Effector memory CD4-positive, alpha-beta T cell (primary cell): Measurements from ENCODE around the gene CRYBG3.

Source experiments
- DNase-seq, 3 donors: peaks; one replicate each; pipeline ENCODE4 v3.0.0-alpha.2; 2020
- H3K27ac ChIP-seq: 2 replicates; pipeline ENCODE4 v1.7.0; 2013; ENCODE audit warnings: mild to moderate bottlenecking, low read length, moderate library complexity; ENCODE audit not compliant: insufficient read depth, poor library complexity, severe bottlenecking
- H3K27me3 ChIP-seq: replicated peaks from 2 replicates; pipeline ENCODE4 v1.7.0; 2013; ENCODE audit warnings: mild to moderate bottlenecking, low read length; ENCODE audit not compliant: insufficient read depth, control insufficient read depth, poor library complexity, severe bottlenecking
- H3K36me3 ChIP-seq: 2 replicates; pipeline ENCODE4 v1.7.0; 2013; ENCODE audit warnings: mild to moderate bottlenecking, low read length, moderate library complexity; ENCODE audit not compliant: control insufficient read depth, insufficient read depth
- H3K4me1 ChIP-seq: 2 replicates; pipeline ENCODE4 v1.7.0; 2013; ENCODE audit warnings: low read length, mild to moderate bottlenecking; ENCODE audit not compliant: control insufficient read depth, insufficient read depth, poor library complexity, severe bottlenecking
- H3K4me3 ChIP-seq: 2 replicates; pipeline ENCODE4 v1.7.0; 2013; ENCODE audit warnings: low read length, low read depth, mild to moderate bottlenecking; ENCODE audit not compliant: insufficient read depth, poor library complexity, severe bottlenecking
- H3K9me3 ChIP-seq: 2 replicates; pipeline ENCODE4 v1.7.0; 2013; ENCODE audit warnings: mild to moderate bottlenecking, low read length, moderate library complexity; ENCODE audit not compliant: control insufficient read depth

CRYBG3 gene

DNA sequence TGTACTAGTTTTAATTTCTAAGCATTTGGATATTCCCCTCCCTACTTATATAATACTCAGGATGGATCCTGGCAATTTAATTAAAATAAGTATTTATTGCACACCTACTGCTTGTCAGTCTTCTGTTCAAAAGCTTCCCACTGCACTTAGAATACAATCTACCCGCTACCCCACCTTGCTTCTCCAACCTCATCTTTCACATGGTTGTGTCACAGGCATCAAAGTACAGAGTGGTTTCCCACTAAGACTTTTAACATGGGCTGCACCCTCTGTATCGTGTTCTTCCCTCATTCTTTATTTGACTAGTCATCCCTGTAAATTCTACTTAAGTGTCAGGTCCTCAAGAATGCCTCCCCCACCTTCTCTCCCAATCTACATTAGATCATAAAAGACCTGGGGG, 115.4 kb downstream of the CRYBG3 start:
- Histone ChIP-seq H3K4me1 (no peaks in the 10 kb centered on the region), H3K9me3 (no peaks in the 10 kb centered on the region), H3K27ac (no peak overlapping the region), H3K36me3 (no peaks in the 10 kb centered on the region), H3K27me3 (no peaks in the 10 kb centered on the region), H3K4me3 (no peak overlapping the region)
- no peak for DNase-seq

DNA sequence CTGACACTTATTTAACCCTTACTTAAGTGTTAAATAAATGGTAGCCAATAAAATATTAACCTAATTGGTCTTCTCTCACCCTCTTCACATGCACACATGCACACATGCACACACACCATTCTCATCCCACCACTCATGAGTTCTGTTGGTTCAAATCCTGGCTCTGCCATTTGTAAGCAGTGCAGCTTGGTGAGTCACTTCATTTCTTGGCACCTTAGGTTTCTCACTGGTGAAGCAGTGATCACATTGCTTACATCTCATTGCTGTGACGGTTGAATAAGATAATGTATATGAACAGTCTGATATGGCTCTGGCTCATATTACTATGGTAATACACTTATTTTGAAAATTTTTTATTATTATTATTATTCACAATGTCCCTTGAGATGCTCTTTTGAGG, 116.6 kb downstream of the CRYBG3 start:
- Histone ChIP-seq H3K27me3 (no peaks in the 10 kb centered on the region), H3K4me3 (no peak overlapping the region), H3K27ac (no peak overlapping the region), H3K4me1 (no peaks in the 10 kb centered on the region), H3K9me3 (no peaks in the 10 kb centered on the region), H3K36me3 (no peaks in the 10 kb centered on the region)
- DNase-seq = no peak

DNA sequence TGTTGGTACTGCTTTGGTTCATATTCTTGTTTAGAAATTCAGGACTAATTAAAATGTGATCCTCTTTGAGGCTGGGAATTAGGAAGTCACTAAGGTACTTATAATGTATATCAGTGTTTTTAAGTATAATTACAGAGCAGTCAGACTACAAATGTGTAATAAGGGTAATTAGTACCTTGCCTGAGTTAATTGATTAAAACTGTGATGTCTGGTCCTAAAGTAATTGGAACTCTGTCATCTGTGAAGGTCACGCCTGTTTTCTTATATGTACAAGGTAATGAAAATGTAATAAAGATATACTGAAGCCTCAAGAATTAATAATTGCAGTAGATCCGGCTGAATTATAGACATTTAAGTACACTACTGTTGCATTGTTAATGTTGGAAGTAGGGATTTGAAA, 117.6 kb downstream of the CRYBG3 start:
- H3K27me3 ChIP-seq = no peaks in the 10 kb centered on the region
- no peak overlapping the region for H3K4me3 ChIP-seq
- no peak overlapping the region for H3K27ac ChIP-seq
- no peaks in the 10 kb centered on the region for H3K4me1 ChIP-seq
- H3K36me3 ChIP-seq = no peaks in the 10 kb centered on the region
- DNase-seq = no peak
- no peaks in the 10 kb centered on the region for H3K9me3 ChIP-seq

DNA sequence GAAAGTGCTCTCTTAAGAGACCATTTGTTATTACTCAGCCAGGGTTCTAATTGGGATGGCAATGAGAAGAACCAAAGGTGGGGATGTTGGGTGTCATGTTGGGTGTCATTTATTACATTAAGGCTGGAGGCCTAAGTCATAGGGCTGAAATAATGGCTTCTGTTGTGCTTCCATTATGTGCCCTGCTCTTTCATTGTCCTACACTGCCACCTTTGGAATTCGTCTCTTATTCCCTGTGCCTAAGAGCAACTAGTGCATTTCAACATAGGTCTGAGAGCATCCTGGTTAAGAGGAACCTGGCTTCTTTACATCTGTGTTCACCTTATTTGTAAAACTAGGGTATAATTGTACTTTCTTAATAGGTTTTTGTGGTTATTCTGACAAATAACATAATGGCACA, 118.2 kb downstream of the CRYBG3 start:
- Histone ChIP-seq H3K4me1 (no peaks in the 10 kb centered on the region), H3K9me3 (no peaks in the 10 kb centered on the region), H3K27me3 (no peaks in the 10 kb centered on the region), H3K4me3 (no peak overlapping the region), H3K36me3 (peaks cover 3% of the 10 kb centered on the region), H3K27ac (no peak overlapping the region)
- DNase-seq = no peak

DNA sequence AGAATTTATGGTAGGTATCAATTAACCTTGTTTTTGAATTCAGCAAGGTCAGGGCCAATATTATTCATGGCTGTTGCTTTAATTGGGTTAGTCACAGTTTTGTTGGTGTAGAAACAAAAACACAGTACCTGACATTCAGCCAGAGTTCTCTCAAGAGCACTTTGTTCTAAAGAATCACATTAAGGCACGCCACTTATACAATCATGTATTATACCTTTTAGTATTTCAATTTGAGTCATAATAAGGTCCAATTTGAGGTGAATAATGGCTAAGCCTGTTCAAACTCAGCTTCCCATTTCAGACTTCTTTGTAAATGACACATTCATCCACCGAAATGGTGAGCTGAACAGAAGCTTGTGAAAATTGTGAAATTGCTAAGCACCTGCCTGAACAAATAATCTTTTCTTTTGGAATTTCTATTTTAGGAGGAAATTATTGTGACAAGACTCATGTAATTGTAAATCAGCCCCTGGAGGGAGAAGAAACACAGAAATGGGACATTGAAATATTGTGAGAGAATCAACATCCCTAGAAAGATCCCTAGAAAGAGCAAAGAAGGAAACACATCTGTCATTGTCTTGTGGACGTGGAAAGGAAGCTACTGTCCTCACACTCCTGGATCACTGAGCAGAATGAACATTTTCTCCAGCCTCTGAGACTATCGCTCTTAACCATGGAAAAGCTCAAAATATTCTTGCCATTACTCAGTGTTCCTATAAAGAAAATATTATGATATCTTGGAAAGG, 121.2 kb downstream of the CRYBG3 start:
- peaks cover 28% of the 10 kb centered on the region for H3K36me3 ChIP-seq
- H3K4me3 ChIP-seq = no peak overlapping the region
- no peak for DNase-seq
- H3K27ac ChIP-seq = no peak overlapping the region
- H3K9me3 ChIP-seq = no peaks in the 10 kb centered on the region
- H3K4me1 ChIP-seq = no peaks in the 10 kb centered on the region
- no peaks in the 10 kb centered on the region for H3K27me3 ChIP-seq

DNA sequence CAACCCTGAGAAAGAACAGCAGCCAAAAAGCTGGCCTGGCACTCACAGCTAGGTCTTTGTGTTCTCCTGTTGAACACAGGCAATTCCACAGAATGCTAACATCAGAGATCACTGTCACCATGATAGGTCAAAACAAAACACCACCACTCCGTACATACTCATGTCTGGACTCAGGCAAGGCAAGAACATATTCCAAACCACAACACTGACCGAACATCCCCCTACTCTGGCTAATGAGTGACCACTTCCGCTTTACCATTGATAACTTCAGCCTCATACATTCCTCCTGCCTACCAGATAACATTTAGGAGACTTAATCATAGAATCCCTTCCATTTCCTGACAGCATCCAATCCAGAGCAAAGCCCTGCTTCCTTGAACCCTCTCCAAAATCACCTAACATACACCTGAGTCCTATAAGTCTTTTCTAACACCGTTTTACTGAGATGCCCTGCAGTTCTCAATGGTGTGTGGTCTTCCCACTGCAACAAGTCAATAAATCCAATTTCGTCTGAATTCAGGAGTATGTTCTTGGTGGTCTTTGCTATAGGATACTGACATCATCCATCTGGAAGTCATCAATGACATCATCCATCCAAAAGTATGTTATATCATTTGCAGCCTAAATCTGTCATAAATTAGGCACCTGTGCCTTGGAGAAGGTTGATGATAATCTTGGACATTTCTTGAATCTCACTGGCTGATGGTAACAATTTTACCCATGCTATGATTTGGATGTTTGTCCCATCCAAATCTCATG, 126.7 kb downstream of the CRYBG3 start:
- no peak overlapping the region for H3K27ac ChIP-seq
- H3K27me3 ChIP-seq = no peaks in the 10 kb centered on the region
- H3K9me3 ChIP-seq = no peaks in the 10 kb centered on the region
- H3K4me1 ChIP-seq = no peaks in the 10 kb centered on the region
- no peak for DNase-seq
- H3K4me3 ChIP-seq = no peak overlapping the region
- peaks cover 73% of the 10 kb centered on the region for H3K36me3 ChIP-seq

DNA sequence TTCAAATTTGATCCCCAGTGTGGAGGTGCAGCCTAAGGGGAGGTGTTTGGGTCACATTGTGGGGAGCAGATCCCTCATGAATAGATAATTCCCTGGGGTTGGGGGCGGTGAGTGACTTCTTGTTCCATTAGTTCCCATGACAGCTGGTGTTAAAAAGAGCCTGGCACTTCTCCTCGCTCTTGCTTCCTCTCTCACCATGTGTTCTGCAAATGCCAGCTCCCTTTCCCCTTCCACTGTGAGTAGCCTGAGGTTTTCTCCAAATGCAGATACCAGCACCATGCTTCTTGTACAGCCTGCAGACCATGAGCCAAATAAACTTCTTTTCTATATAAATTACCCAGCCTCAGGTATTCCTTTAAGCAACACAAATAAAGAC, 127.3 kb downstream of the CRYBG3 start:
- Histone ChIP-seq H3K9me3 (no peaks in the 10 kb centered on the region), H3K27me3 (no peaks in the 10 kb centered on the region), H3K36me3 (peaks cover 74% of the 10 kb centered on the region), H3K27ac (no peak overlapping the region), H3K4me3 (no peak overlapping the region), H3K4me1 (no peaks in the 10 kb centered on the region)
- no peak for DNase-seq

DNA sequence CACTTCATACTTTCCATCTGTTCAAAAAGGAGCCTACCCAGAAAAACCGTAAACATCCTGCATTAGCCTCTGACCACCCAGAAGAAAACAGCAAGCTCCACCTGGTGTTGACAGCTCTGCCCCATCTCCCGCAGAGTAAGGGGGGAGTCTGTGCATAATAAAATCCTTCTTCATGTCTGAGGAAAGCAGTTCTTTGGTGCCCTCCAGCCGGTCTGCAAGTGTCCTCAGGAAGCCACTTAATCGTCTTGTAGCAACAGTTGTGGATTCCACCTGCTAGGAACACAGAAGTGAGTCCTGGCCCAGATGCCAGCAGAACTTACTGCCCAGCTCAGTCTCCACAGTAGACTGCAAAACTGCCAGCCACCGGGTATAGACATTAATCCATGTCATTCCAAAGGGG, 127.9 kb downstream of the CRYBG3 start:
- Histone ChIP-seq H3K27me3 (no peaks in the 10 kb centered on the region), H3K27ac (no peak overlapping the region), H3K9me3 (no peaks in the 10 kb centered on the region), H3K36me3 (peaks cover 79% of the 10 kb centered on the region), H3K4me3 (no peak overlapping the region), H3K4me1 (no peaks in the 10 kb centered on the region)
- DNase-seq = no peak

DNA sequence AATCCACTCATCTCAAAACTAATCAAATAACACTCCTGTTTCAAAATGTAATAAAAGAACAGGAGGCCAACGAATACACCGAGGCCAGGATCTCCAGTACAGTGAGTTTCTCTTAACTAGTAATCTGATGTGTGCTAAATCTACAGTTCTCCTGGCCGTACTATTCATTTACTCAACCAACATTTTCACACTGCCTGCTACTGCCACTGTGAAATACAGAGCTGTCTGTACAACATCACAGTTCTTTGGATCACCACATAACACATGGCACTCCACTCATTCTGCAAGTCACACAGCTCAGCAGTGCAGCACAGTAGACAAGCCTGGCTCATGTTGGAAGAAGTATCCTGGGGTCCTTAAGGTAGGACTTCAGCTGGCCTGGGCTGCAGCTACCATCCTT, 128.5 kb downstream of the CRYBG3 start:
- Histone ChIP-seq H3K27me3 (no peaks in the 10 kb centered on the region), H3K4me3 (no peak overlapping the region), H3K27ac (no peak overlapping the region), H3K9me3 (no peaks in the 10 kb centered on the region), H3K36me3 (peaks cover 78% of the 10 kb centered on the region), H3K4me1 (no peaks in the 10 kb centered on the region)
- DNase-seq = no peak

DNA sequence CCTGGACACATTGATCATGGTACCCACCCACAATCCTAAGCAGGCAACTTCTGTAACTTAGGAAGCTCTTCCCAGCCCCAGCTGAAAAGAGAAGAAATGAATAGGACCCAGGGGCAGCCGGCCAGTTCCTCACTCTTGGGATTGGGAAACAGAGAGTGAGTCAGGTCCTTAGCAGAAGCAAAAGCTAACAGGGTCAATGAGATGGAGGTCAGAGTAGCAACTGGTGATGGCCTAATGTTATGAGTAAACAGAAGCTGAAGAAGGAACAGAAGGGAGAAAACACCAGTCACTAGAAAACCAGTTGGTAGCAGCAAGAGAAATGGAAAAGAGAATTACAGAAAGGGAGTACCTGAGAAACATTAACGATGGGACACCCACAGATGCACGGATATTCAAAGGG, 130.5 kb downstream of the CRYBG3 start:
- DNase-seq = no peak
- H3K27me3 ChIP-seq = no peaks in the 10 kb centered on the region
- no peak overlapping the region for H3K27ac ChIP-seq
- H3K4me3 ChIP-seq = no peak overlapping the region
- H3K9me3 ChIP-seq = no peaks in the 10 kb centered on the region
- peaks cover 64% of the 10 kb centered on the region for H3K36me3 ChIP-seq
- no peaks in the 10 kb centered on the region for H3K4me1 ChIP-seq
